Small intestine (tissue), 16 donors: ENCODE data around the gene APOA4. TPM values are rescaled to one million over a fixed set of nuclear protein-coding genes. Genes with fewer than 3 reads are reported as not detected.

ENCODE experiments used
- DNase-seq, 2 donors: peaks; one replicate each; pipeline versions ENCODE4 v3.0.0 to v3.0.0-alpha.2; 2013
- FAIRE-seq: peaks from 2 replicates; lab custom pipeline; 2012; peaks lifted over from hg19 to GRCh38; lab: Jason Lieb, UNC
- H3K27ac ChIP-seq, 3 donors: one replicate each; pipeline ENCODE4 v1.5.1; 2013; ENCODE audit warnings: low read length in 2 of 3, mild to moderate bottlenecking in 2 of 3, control low read depth in 1 of 3, inconsistent platforms in 1 of 3, low read depth in 1 of 3, moderate library complexity in 1 of 3
- H3K27me3 ChIP-seq, 3 donors: one replicate each; pipeline ENCODE4 v1.6.1; 2013; ENCODE audit warnings: low read length in 3 of 3, inconsistent platforms in 1 of 3; ENCODE audit not compliant: control insufficient read depth in 3 of 3, insufficient read depth in 3 of 3
- H3K36me3 ChIP-seq, 3 donors: one replicate each; pipeline ENCODE4 v1.6.1; 2013; ENCODE audit warnings: low read length in 3 of 3, inconsistent platforms in 1 of 3, low read depth in 1 of 3, mild to moderate bottlenecking in 1 of 3, moderate library complexity in 1 of 3; ENCODE audit not compliant: control insufficient read depth in 3 of 3, insufficient read depth in 2 of 3
- H3K4me1 ChIP-seq, 3 donors: one replicate each; pipeline ENCODE4 v1.6.1; 2013; ENCODE audit warnings: low read length in 2 of 3, inconsistent platforms in 1 of 3, low read depth in 1 of 3, mild to moderate bottlenecking in 1 of 3, moderate library complexity in 1 of 3; ENCODE audit not compliant: control insufficient read depth in 3 of 3, insufficient read depth in 2 of 3
- H3K4me3 ChIP-seq, 3 donors: one replicate each; pipeline ENCODE4 v1.5.1; 2013; ENCODE audit warnings: low read length in 3 of 3, control low read depth in 1 of 3, inconsistent platforms in 1 of 3, low read depth in 1 of 3, mild to moderate bottlenecking in 1 of 3, moderate library complexity in 1 of 3
- H3K9me3 ChIP-seq, 2 donors: one replicate each; pipeline ENCODE4 v1.6.1; 2013; ENCODE audit warnings: low read depth in 1 of 2, low read length in 1 of 2; ENCODE audit not compliant: control insufficient read depth in 2 of 2, insufficient read depth in 1 of 2
- WGBS, 3 donors: extraction: QIAGEN DNeasy Blood & Tissue Kit; methylation state at CpG; one replicate each; pipeline ENCODE4 v1.1.7; 2013; 5-methylcytosine and 5-hydroxymethylcytosine counted together
- long read RNA-seq, 10 donors: transcript quantifications; one replicate each; lab custom pipeline, GENCODE V29; 2026
- polyA plus RNA-seq, 4 donors: library from polyadenylated mRNA; stranded (reverse) in 3 of 4; unstranded in 1 of 4; fragments of 200-250 nt in 3 of 4; fragments of 120-200 nt in 1 of 4; gene quantifications; one replicate each; pipeline versions ENCODE4 v1.2.1 to v1.2.3, GENCODE V29; 2013
- donor health status: healthy with polysubstance abuse.
- donor health status: control.
- donor health status: control.
- donor health status: Bipolar disorder and iron deficiency.
- donor health status: healthy.

APOA4 gene
- polyA plus RNA-seq = 1,000 to 10,000 TPM in 2 of 4 donors, 100 to 1,000 TPM in 2; 338 to 9,049 (median 4,672) TPM
- long read RNA-seq, donor 1, transcript APOA4-201 (3 exons, 1,473 nt) = major isoform, 1,220 of 3,092 reads
- long read RNA-seq, donor 1, partial matches to known transcripts = 1,800 of 3,092 reads
- long read RNA-seq, donor 1, other reads (novel, unspliced or antisense) = 72 of 3,092 reads
- long read RNA-seq, donor 2, transcript APOA4-201 (3 exons, 1,473 nt) = major isoform, 555 of 767 reads
- long read RNA-seq, donor 2, partial matches to known transcripts = 194 of 767 reads
- long read RNA-seq, donor 2, other reads (novel, unspliced or antisense) = 18 of 767 reads
- long read RNA-seq, donor 3, transcript APOA4-201 (3 exons, 1,473 nt) = major isoform, 551 of 3,055 reads
- long read RNA-seq, donor 3, partial matches to known transcripts = 718 of 3,055 reads
- long read RNA-seq, donor 3, other reads (novel, unspliced or antisense) = 1,786 of 3,055 reads
- long read RNA-seq, donor 4 = 0 reads
- long read RNA-seq, donor 5, transcript APOA4-201 (3 exons, 1,473 nt) = major isoform, 75 of 93 reads
- long read RNA-seq, donor 5, partial matches to known transcripts = 18 of 93 reads
- long read RNA-seq, donor 5, other reads (novel, unspliced or antisense) = 0 of 93 reads
- long read RNA-seq, donor 6, transcript APOA4-201 (3 exons, 1,473 nt) = major isoform, 1,484 of 1,942 reads
- long read RNA-seq, donor 6, partial matches to known transcripts = 397 of 1,942 reads
- long read RNA-seq, donor 6, other reads (novel, unspliced or antisense) = 61 of 1,942 reads
- long read RNA-seq, donor 7 = 0 reads
- long read RNA-seq, donor 8 = 0 reads
- long read RNA-seq, donor 9, transcript APOA4-201 (3 exons, 1,473 nt) = major isoform, 396 of 464 reads
- long read RNA-seq, donor 9, partial matches to known transcripts = 52 of 464 reads
- long read RNA-seq, donor 9, other reads (novel, unspliced or antisense) = 16 of 464 reads
- long read RNA-seq, donor 10, transcript APOA4-201 (3 exons, 1,473 nt) = major isoform, 129 of 202 reads
- long read RNA-seq, donor 10, partial matches to known transcripts = 73 of 202 reads
- long read RNA-seq, donor 10, other reads (novel, unspliced or antisense) = 0 of 202 reads

DNA sequence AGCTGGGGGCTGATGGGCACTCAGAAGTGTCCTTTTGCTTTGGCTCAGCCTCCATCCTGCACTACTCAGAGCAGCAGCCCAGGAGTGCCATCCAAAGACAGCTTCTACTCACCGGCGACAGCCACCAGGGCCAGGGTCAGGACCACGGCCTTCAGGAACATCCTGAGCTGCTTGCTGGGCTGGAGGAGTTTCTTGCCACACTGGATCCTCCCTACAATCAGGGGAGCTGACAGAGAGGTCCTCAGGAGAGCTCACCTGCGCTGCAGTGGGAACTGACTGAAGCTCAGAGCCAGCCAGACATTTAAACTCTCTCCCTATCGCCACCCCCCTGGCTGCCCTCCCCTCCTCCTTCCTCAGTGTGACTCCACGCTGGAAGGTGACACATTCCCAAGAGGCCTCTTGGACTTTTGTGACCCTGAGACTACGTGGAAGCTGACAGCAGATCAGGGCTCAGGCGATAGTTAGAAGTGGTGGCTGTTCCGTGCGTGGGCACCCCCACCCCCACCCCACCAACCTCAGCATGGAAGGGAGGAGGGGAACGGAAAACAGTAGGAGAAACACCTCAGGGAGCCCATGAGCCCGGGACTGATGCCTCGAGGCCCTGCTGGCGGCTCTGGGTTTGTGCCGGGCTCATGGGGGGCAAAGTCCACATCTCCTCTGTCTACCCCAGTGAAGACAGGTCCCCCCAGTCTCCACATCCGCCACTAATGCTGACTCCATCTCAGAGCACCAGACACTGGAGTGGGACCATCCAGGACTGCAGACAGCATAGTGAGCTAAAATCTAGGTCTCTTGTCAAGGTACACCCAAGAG, at the start of gene APOA4:
APOA4 (minus strand) TSS at position 274 of the 813 bp plus-strand sequence; CDS start at position 161, 113 bp downstream.
- peaks cover 0 to 5% of the 10 kb centered on the region in 2 donors for H3K9me3 ChIP-seq
- peak within 1 kb of the TSS in 2 of 3 donors; percentile 55 for H3K4me3 ChIP-seq
- peaks cover 0 to 58% (median 6%) of the 10 kb centered on the region in 3 donors for H3K4me1 ChIP-seq
- peaks cover 0 to 41% (median 9%) of the 10 kb centered on the region in 3 donors for H3K36me3 ChIP-seq
- WGBS, 3 donors = 36 to 69% (median 51%) methylated on average over 14 to 16 of the region's 16 CpGs
- DNase-seq = peak; percentile 85 to 88
- H3K27ac ChIP-seq = peak within 1 kb of the TSS in 2 of 3 donors; percentile 89 to 94
- H3K27me3 ChIP-seq = no peaks in the 10 kb centered on the region
- FAIRE-seq = no peak

DNA sequence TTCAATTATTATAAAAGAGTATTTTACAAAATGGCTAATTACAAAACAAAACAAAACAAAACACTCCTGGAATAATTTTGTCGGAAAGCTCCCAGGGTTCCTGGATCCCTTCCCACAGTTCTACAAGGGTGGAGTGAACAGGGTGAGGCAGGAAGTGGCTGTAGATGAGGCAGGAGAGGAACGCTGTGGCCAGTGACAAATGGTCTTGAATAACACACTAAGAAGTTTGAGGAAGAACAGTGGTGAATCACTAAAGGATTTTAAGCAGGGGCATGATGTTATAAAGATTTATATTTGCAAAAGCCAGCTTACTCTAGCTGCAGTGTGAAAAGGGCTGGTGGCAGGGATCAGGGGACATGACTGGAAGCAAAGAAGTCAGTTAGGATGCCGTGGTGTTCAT, 48.1 kb upstream of the APOA4 start:
- FAIRE-seq (no peak), DNase-seq (no peak)
- peaks cover 0 to 22% (median 0%) of the 10 kb centered on the region in 3 donors for H3K4me1 ChIP-seq
- peaks cover 0 to 5% of the 10 kb centered on the region in 2 donors for H3K9me3 ChIP-seq
- H3K27me3 ChIP-seq = no peaks in the 10 kb centered on the region
- H3K36me3 ChIP-seq = peaks cover 13 to 48% (median 19%) of the 10 kb centered on the region in 3 donors
- WGBS, 3 donors = 64 to 86% (median 82%) methylated on average over 3 of the region's 3 CpGs
- no peak overlapping the region for H3K4me3 ChIP-seq
- H3K27ac ChIP-seq = no peak overlapping the region

DNA sequence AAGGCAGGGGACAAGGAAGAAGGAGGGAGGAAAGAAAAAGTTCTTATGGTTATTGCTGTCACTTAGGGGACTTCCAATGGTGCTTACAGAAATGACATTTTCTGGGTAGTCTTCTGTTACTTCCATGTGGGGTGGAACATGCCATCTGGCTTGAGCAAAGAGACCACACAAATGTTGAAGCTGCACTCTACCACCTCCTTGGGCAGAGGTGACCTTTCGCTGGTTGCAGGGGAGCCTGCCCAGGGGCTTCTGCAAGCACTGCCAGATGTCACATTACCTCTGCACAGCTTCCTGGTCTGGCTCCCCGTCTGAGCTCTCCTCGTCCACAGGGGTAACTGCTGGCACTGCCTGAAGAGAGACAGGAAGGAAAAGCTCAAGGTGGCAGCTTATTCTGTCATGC, 47.0 kb upstream of the APOA4 start:
- no peak for DNase-seq
- peaks cover 0 to 5% of the 10 kb centered on the region in 2 donors for H3K9me3 ChIP-seq
- no peak overlapping the region for H3K4me3 ChIP-seq
- WGBS, 3 donors = 79 to 94% (median 81%) methylated on average over 3 of the region's 3 CpGs
- no peak overlapping the region for H3K27ac ChIP-seq
- H3K36me3 ChIP-seq = peaks cover 13 to 43% (median 19%) of the 10 kb centered on the region in 3 donors
- H3K4me1 ChIP-seq = peaks cover 0 to 34% (median 0%) of the 10 kb centered on the region in 3 donors
- H3K27me3 ChIP-seq = no peaks in the 10 kb centered on the region
- FAIRE-seq = no peak

DNA sequence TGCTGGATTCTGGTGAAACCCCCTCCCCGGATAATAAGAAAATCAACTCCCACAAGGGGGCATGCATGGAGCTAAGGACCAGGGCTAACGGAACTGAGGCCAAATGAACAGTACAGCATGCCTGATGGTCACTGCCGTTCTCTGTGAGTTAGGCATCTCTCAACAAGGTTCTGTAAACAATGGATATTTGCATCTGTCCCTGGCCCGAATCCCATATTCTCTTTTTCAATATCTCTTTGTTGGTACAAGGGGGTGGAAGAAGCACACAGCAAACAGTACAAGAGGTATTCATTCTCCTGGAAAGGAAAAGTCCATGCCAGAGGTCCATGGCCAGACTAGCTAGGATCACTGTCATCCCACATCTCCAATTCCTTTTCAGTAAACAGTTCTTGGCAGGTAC, 46.5 kb upstream of the APOA4 start:
- DNase-seq (no peak), FAIRE-seq (no peak)
- H3K27ac ChIP-seq = no peak overlapping the region
- no peaks in the 10 kb centered on the region for H3K27me3 ChIP-seq
- 85 to 97% (median 86%) methylated on average over 4 of the region's 4 CpGs for WGBS, 3 donors
- H3K36me3 ChIP-seq = peaks cover 13 to 38% (median 19%) of the 10 kb centered on the region in 3 donors
- H3K9me3 ChIP-seq = peaks cover 0 to 5% of the 10 kb centered on the region in 2 donors
- peaks cover 0 to 36% (median 0%) of the 10 kb centered on the region in 3 donors for H3K4me1 ChIP-seq
- H3K4me3 ChIP-seq = no peak overlapping the region

DNA sequence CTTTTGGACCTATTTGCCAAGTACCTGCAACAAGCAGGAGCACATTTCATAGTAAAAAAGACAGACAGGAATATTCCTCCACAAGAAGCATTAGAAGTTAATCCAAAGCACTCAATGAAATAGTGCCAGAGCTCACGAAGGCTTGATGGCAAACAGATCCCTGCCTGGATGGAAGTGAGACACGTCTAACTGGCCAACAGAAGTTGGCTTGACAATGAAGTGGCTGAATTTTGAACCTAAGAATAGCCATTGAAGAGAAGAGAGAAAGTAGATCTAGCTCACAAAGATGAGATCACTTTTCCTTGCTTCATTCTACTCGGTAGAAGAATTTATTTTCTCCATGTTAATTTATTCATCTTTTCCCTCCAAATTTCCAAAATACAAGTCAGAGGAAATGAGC, 45.0 kb upstream of the APOA4 start:
- Histone ChIP-seq H3K4me1 (peaks cover 0 to 26% (median 0%) of the 10 kb centered on the region in 3 donors), H3K36me3 (peaks cover 10 to 38% (median 15%) of the 10 kb centered on the region in 3 donors), H3K27ac (peak overlapping the region in 2 of 3 donors; percentile 8 to 78), H3K4me3 (no peak overlapping the region), H3K9me3 (peaks cover 0 to 5% of the 10 kb centered on the region in 2 donors), H3K27me3 (no peaks in the 10 kb centered on the region)
- 86 to 91% (median 91%) methylated on average over 3 of the region's 3 CpGs for WGBS, 3 donors
- FAIRE-seq = no peak
- DNase-seq = no peak

DNA sequence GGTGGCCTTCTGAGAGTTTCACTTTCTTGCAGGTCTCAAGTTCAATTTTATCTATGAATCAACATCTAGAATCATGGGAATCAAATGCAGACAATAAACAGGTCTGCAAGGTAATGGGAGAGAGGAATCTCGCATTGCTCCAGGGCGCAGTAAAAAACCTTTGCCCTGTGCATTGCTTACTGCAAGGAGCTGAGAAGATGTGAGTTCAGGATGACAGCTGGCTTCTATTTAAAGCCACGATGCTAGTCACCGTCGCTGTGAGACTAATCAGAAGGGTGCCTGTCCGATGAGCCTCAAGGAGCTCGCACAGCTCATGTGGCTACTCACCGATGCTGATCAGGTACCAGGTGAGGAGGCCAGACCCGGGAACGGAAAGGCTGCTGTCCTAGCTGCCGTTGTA, 44.5 kb upstream of the APOA4 start:
- 82 to 93% (median 83%) methylated on average over 11 of the region's 11 CpGs for WGBS, 3 donors
- peaks cover 10 to 39% (median 15%) of the 10 kb centered on the region in 3 donors for H3K36me3 ChIP-seq
- H3K4me1 ChIP-seq = peaks cover 0 to 25% (median 0%) of the 10 kb centered on the region in 3 donors
- no peaks in the 10 kb centered on the region for H3K27me3 ChIP-seq
- H3K4me3 ChIP-seq = no peak overlapping the region
- no peak for FAIRE-seq
- peaks cover 0 to 5% of the 10 kb centered on the region in 2 donors for H3K9me3 ChIP-seq
- peak in 1 of 2 donors; percentile 53 for DNase-seq
- peak overlapping the region in 2 of 3 donors; percentile 8 to 78 for H3K27ac ChIP-seq

DNA sequence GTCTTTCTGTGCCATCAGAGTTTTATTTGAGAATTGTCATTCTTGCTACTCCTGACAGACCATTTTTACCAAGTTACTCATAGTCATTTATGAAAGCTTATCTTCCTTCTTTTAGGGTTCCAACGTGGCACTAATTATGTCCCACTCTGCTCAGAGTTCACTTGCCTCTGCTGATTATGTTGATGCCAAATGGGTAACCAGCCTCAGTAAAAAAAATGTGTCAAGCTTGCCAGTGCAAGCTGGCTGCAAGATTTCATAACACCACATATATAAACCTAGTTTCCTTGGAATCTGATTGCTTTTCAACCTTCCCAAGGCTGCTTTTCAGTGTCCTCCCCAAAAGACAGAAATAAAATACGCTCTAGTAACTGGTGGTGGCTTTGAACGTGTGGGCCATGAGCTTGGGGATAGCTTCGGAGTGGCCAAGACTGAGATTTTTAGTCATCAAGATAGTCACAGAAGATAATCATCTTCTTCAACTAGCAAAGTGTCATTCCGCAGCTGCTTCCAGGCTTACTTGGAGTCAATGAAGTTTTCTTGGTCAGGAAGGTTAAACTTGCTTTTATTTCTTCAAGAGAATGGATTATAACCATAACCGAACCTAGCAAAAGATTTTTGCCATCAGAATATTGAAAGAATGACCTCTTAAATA, 43.8 kb upstream of the APOA4 start:
- Histone ChIP-seq H3K27me3 (no peaks in the 10 kb centered on the region), H3K27ac (peak overlapping the region in 2 of 3 donors; percentile 60 to 78), H3K4me3 (no peak overlapping the region), H3K4me1 (peaks cover 0 to 25% (median 0%) of the 10 kb centered on the region in 3 donors), H3K36me3 (peaks cover 13 to 45% (median 15%) of the 10 kb centered on the region in 3 donors), H3K9me3 (peaks cover 0 to 5% of the 10 kb centered on the region in 2 donors)
- FAIRE-seq = no peak
- 79 to 91% (median 83%) methylated on average over 6 of the region's 6 CpGs for WGBS, 3 donors
- DNase-seq = peak; percentile 47 to 51
